Thoracic aorta (tissue), 2 donors: Measurements from ENCODE around the gene SLC6A12. TPM values are rescaled to one million over a fixed set of nuclear protein-coding genes. Genes with fewer than 3 reads are reported as not detected.

Experiments
- ATAC-seq: fragments of 150-250 bp; one replicate; pipeline ENCODE4 v1.8.0; 2017; ENCODE audit warnings: low read depth; ENCODE audit not compliant: insufficient number of reproducible peaks, low FRiP score
- DNase-seq: peaks from one replicate; pipeline ENCODE4 v3.0.0-alpha.2; 2020; ENCODE audit warnings: low spot score
- H3K27ac ChIP-seq, 2 donors: fragments of 200-600 bp; sonication (generic); 1 replicate in 1 of 2; 2 replicates in 1 of 2; pipeline ENCODE4 v1.5.1; 2016; ENCODE audit warnings: mild to moderate bottlenecking in 2 of 2, moderate library complexity in 2 of 2
- H3K27me3 ChIP-seq: fragments of 200-600 bp; sonication (generic); replicated peaks from 2 replicates; pipeline ENCODE4 v1.6.0; 2016; ENCODE audit warnings: mild to moderate bottlenecking; ENCODE audit not compliant: insufficient read depth
- H3K36me3 ChIP-seq: fragments of 200-600 bp; sonication (generic); one replicate; pipeline ENCODE4 v1.5.1; 2016
- H3K4me1 ChIP-seq, 2 donors: fragments of 200-600 bp; sonication (generic); 1 replicate in 1 of 2; 2 replicates in 1 of 2; pipeline versions ENCODE4 v1.5.1 to v1.6.0; 2016; ENCODE audit warnings: low read depth in 2 of 2, mild to moderate bottlenecking in 1 of 2; ENCODE audit not compliant: control insufficient read depth in 1 of 2
- H3K4me3 ChIP-seq: fragments of 200-600 bp; sonication (generic); 2 replicates; pipeline ENCODE4 v1.5.1; 2016; ENCODE audit warnings: mild to moderate bottlenecking
- H3K9me3 ChIP-seq: fragments of 200-600 bp; sonication (generic); 2 replicates; pipeline ENCODE4 v1.5.1; 2016
- total RNA-seq, 2 donors: library from RNA; depleted of rRNA; stranded (reverse); fragments of >200 nt; gene quantifications; one replicate each; pipeline versions ENCODE4 v1.1.0 to v1.2.3, GENCODE V29; 2016
- TF ChIP-seq, protein P1 (sequence below): fragments of 200-600 bp; sonication (generic); IDR thresholded peaks from one replicate; pipeline ENCODE4 v1.5.1; 2019; ENCODE audit warnings: antibody characterized with exemption

Gene SLC6A12
- total RNA-seq, 2 donors from 2014 or later, result 1.2 to 1.8 TPM

DNA sequence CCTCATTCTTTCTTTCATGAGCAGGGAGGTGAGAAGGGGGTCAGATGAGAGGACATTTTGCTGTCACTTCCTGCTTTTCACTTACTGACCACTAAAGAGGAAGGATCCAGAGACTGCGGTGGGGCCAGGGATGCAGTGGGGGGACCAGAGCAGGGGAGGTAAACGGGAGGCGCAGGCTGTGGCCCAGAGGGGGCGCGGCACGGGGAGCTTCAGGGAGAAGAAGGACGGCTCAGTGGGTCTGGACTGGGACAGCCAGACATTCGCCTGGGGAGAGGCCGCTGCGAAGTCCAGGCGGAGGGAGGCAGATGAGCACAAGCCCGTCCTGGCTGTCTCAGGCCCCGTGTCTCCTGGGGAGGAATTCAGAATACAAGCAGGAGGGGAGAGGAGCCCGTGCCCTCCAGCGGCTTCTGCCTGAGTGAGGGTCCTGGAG lies 41.2 kb downstream of the SLC6A12 start:
- Histone ChIP-seq H3K27ac (no peak overlapping the region), H3K36me3 (no peaks in the 10 kb centered on the region), H3K4me1 (peaks cover 8 to 14% of the 10 kb centered on the region in 2 donors), H3K4me3 (no peak overlapping the region), H3K9me3 (no peaks in the 10 kb centered on the region), H3K27me3 (no peaks in the 10 kb centered on the region)
- DNase-seq (no peak), ATAC-seq (no peak)
- TF ChIP-seq, protein P1, sequence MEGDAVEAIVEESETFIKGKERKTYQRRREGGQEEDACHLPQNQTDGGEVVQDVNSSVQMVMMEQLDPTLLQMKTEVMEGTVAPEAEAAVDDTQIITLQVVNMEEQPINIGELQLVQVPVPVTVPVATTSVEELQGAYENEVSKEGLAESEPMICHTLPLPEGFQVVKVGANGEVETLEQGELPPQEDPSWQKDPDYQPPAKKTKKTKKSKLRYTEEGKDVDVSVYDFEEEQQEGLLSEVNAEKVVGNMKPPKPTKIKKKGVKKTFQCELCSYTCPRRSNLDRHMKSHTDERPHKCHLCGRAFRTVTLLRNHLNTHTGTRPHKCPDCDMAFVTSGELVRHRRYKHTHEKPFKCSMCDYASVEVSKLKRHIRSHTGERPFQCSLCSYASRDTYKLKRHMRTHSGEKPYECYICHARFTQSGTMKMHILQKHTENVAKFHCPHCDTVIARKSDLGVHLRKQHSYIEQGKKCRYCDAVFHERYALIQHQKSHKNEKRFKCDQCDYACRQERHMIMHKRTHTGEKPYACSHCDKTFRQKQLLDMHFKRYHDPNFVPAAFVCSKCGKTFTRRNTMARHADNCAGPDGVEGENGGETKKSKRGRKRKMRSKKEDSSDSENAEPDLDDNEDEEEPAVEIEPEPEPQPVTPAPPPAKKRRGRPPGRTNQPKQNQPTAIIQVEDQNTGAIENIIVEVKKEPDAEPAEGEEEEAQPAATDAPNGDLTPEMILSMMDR, result no peak

DNA sequence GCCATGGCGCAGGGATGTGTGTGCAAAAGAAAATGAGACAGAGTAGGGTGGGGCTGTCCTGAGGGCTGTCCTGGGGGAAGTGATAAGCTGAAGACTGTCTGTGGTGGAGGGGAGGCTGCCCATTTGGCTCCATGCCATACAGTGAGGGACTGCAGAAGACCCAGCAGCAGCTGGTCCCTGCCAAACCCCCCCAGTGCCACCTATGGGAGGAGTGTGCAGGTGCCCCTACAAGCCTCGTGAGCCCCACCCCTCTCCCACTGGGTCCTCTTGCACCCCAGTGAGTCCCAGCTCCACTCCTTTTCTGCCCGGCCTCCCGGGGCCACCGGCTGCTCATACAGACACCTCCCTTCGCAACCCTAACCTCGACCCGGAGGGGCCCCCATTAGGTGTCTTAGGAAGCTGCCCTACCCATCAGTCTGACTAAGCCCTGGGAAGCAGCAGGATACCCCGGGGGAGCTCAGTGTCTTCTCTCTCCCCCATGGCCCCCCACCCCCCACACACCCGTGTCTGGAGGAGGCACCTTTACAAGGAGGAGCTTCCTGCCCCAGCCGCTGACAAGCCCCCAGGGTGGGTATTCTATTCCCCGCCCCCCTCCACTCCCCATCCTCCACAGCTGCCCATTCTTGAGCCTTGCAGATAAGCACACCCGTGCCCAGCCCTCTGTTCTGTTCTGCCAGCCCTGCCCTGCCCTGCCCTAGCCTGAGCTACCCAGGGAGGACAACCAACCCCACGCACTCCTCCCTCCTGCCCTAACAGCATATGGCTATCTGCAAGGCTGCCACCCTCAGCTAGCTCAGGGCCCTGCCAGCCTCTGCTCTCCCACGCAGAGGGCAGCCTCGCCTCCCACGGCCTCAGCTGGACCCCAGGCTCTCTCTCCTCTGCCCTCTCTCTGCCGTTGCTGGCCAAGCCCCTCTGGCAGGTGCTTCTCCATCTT lies 41.9 kb downstream of the SLC6A12 start:
- Histone ChIP-seq H3K27me3 (no peaks in the 10 kb centered on the region), H3K9me3 (no peaks in the 10 kb centered on the region), H3K36me3 (no peaks in the 10 kb centered on the region), H3K4me3 (no peak overlapping the region), H3K4me1 (peaks cover 3 to 9% of the 10 kb centered on the region in 2 donors), H3K27ac (no peak overlapping the region)
- ATAC-seq, result no peak
- TF ChIP-seq, protein P1, result no peak
- DNase-seq, result no peak

DNA sequence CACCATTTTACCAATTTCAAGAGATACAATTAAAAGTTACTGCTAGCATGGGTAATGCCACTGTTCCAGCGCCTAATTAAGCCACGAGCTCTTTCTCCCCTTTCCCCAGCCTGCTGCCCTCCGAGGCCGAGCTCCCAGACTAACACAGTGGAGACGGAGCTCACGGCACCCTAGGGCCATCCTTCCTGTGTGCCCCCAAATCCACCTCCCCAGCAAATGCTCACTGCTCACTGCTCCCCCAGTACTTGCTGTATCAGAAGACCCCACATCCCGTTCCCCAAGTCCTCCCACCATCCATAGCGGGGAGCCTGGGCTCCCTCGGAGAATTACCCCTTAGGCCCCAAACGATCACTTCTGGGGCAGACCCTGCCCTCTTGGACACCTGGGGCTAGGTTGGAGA lies 42.7 kb downstream of the SLC6A12 start:
- H3K27me3 ChIP-seq, result no peaks in the 10 kb centered on the region
- H3K4me1 ChIP-seq, result peaks cover 0 to 2% of the 10 kb centered on the region in 2 donors
- no peaks in the 10 kb centered on the region for H3K36me3 ChIP-seq
- ATAC-seq (no peak), DNase-seq (no peak)
- no peak overlapping the region for H3K27ac ChIP-seq
- TF ChIP-seq, protein P1, result no peak
- H3K4me3 ChIP-seq, result no peak overlapping the region
- H3K9me3 ChIP-seq, result no peaks in the 10 kb centered on the region

DNA sequence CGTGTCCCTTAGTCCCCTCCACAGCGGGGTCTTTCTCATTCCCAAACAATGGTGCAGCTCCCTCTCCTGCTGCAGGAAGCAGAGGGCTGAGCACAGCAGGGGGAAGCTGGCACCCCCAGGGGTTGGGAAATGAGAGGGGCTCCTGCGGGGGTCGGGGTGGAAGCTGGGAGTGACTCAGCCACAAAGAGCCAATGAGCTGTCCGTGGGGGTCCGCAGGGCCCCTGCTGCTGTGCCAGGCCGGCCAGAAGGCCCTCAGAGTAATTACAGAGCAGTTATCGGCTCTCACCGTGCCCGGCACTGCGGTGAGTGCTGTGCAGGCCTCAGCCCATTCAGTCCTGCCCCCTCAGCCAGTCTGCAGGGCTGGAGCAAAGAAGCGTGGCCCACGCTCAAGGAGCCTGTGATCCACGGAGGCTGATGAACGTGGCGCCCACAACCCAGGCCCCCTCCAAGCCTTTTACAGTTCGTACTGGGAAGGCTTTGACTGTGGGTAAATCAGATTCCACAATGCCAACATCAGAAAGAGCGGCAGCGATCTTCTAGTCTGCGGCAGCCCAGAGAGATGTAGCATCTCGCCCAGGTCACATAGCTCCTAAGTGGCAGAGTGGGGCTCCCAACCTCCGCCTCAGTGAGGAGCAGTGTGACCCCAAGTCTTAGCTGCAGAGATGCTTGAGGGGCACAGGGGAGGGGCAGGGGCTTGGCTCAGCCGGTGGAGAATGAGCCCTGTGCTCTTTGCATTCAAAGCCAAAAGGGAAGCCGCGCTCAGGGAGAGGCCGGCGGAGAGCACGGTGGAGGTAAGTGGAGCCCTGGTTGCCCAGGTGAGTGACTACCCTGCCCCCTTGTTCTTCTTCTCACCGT lies 43.4 kb downstream of the SLC6A12 start:
- TF ChIP-seq, protein P1, result no peak
- no peaks in the 10 kb centered on the region for H3K27me3 ChIP-seq
- H3K4me3 ChIP-seq, result no peak overlapping the region
- no peak for DNase-seq
- no peak for ATAC-seq
- no peaks in the 10 kb centered on the region for H3K36me3 ChIP-seq
- H3K27ac ChIP-seq, result no peak overlapping the region
- no peaks in the 10 kb centered on the region for H3K4me1 ChIP-seq
- no peaks in the 10 kb centered on the region for H3K9me3 ChIP-seq
